NCI-H510A treated with DMSO at 0.1 percent for 48 hours (cell line): ENCODE data around the gene TNFRSF12A.
"Not testable (repeated sequence)": the region's sequence is repeated elsewhere in the genome, so short reads cannot be mapped to it uniquely, and the experiment has no call there.

Experiments used
- DNase-seq: peaks from one replicate; lab custom pipeline; 2025; lab: John Stamatoyannopoulos, UW

TNFRSF12A gene

DNA sequence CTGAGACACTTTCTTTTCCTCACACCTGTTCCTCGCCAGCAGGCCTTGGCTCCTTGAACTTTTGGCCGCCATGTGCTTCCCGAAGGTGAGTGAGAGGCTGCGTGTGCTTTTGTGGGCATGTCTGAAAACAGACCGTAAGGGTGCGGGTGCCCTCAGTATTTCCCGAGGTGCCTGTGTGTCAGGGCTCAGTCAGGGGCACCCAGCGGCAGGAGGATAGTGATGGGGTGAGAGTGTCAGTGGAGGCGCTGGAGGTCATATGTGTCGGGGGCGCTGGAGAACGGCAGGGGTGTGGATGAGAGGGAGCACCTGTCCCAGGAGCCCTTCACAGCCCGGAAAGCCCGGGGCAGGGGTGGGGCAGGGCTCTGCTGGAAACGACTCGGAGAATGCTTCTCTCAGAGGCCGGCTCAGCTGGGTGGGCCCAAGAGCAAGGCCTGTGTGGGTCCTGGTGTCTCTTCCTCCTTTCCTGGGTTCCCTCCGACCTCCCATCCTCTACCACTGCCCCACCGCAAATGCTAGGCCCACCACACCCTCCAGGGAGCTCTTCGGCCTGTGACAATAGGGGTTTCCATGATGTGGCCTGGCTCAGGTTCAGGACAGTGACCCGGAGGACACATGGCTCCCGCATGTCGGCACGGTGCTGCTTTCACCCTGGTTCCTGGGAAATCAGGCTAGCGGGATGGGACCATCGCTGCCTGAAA is 45.7 kb downstream of the TNFRSF12A start:
- DNase-seq = no peak

DNA sequence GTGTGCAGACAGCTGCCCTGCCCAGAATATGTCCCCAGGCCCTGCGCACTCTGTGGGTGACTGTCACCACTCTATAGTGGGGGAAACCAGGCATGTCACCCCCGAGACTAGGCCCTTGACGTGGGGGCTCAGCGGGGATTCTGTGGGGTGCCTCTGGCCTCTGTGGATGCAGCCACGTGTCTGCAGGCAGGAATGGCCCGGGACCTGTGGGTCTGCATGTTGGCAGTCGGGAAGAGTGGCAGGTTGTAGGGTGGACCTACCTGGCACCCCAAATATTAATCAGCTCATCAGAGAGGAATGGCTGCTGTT is 46.2 kb downstream of the TNFRSF12A start:
- no peak for DNase-seq

- DNase-seq = no peak
Observed at GRCh38 chr16:3068487-3068886, 48.3 kb downstream of the TNFRSF12A start.

DNA sequence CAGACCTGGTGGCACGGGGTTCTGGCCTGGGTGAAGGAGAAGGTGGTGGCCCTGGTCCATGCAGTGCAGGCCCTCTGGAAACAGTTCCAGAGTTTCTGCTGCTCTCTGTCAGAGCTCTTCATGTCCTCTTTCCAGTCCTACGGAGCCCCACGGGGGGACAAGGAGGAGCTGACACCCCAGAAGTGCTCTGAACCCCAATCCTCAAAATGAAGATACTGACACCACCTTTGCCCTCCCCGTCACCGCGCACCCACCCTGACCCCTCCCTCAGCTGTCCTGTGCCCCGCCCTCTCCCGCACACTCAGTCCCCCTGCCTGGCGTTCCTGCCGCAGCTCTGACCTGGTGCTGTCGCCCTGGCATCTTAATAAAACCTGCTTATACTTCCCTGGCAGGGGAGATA is 49.0 kb downstream of the TNFRSF12A start:
- not testable (repeated sequence) for DNase-seq

DNA sequence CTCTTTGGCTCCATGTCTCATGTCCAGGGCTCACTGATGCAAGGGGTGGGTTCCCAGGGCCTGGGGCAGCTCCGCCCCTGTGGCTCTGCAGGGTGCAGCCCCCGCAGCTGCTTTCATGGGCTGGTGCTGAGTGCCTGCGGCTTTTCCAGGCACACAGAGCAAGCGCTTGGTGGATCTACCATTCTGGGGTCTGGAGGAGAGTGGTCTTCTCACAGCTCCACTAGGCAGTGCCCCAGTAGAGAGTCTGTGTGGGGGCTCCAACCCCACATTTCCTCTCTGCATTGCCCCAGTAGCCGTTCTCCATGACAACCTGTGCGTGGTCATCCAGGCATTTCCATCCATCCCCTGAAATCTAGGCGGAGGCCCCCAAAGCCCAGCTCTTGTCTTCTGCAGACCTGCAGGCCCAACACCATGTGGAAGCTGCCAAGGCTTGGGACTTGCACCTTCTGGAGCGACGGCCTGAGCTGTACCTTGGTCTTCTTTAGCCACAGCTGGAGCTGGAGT is 50.5 kb downstream of the TNFRSF12A start:
- DNase-seq = no peak

DNA sequence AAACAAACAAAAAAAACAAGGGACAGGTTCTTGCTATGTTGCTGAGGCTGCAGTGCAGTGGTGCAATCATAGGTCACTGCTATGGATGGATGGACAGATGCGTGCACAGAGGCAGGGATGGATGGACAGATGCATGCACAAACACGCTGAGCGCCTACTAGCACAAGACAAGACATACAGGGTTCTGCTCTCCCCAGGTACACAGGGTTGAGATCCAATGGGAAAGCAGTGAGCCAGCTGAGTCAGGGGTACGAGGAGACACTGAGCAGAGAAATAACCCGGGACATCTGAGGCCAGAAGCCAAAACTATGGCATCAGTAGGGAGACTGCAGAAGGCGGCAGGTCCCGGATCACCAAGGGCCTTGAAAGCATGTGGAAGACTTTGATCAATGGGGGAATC is 51.5 kb downstream of the TNFRSF12A start:
- no peak for DNase-seq
